Measurements from ENCODE around the gene DNAJB8.

Gene DNAJB8

DNA sequence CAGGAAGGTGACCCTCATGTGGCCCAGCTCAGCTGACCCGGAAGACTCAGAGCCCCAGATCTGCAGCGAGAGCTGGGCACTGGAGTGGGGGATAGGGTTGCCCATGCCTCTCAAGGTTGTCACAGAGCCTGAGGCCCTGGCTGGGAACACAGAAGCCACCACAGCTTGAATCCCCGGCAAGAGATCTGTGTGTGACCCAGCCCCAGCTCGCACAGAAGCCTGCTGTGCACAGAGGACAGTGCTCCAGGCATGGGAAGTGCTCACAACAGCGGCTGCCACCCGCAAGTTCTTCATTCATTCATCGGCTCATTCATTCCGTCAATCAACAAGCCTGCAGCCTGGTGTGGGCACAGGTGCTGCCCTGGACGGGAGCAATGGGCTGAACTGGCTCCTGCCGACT lies 36.4 kb downstream of the DNAJB8 start:
- TF ChIP-seq, protein P1, sequence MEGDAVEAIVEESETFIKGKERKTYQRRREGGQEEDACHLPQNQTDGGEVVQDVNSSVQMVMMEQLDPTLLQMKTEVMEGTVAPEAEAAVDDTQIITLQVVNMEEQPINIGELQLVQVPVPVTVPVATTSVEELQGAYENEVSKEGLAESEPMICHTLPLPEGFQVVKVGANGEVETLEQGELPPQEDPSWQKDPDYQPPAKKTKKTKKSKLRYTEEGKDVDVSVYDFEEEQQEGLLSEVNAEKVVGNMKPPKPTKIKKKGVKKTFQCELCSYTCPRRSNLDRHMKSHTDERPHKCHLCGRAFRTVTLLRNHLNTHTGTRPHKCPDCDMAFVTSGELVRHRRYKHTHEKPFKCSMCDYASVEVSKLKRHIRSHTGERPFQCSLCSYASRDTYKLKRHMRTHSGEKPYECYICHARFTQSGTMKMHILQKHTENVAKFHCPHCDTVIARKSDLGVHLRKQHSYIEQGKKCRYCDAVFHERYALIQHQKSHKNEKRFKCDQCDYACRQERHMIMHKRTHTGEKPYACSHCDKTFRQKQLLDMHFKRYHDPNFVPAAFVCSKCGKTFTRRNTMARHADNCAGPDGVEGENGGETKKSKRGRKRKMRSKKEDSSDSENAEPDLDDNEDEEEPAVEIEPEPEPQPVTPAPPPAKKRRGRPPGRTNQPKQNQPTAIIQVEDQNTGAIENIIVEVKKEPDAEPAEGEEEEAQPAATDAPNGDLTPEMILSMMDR (IDR thresholded peaks at IDR 0.05; ENCODE audit: low read depth, low read length) = no peak
- H3K4me3 ChIP-seq (ENCODE audit: low read depth, low read length) = no peak overlapping the region

- TF ChIP-seq, protein P1 (IDR thresholded peaks at IDR 0.05; ENCODE audit: low read depth, low read length) = no peak
- H3K4me3 ChIP-seq (ENCODE audit: low read depth, low read length) = no peak overlapping the region
These were observed 36.9 kb downstream of the DNAJB8 start for GRCh38 chr3:128429751-128430150.

DNA sequence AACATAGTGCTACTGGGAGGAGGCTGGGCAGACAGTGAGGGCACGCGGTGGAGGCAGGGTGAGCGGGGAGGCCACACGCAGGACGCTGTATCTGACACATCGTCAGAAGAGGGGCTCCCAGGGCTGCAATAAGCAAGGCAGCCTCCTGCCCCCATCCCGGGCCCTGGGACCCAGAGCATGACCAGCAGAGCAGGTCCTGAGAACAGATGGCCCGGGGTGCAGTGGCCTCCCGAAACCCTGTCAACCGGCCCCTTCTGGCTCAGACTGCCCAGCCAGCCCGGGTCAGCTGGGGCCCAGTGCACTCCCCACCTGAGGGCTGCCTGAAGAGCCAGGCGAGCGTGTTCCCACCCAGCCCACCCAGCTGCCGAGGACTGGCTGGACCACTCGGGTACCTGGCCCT lies 37.4 kb downstream of the DNAJB8 start:
- TF ChIP-seq, protein P1 (IDR thresholded peaks at IDR 0.05; ENCODE audit: low read depth, low read length) = no peak
- no peak overlapping the region for H3K4me3 ChIP-seq (ENCODE audit: low read depth, low read length)

DNA sequence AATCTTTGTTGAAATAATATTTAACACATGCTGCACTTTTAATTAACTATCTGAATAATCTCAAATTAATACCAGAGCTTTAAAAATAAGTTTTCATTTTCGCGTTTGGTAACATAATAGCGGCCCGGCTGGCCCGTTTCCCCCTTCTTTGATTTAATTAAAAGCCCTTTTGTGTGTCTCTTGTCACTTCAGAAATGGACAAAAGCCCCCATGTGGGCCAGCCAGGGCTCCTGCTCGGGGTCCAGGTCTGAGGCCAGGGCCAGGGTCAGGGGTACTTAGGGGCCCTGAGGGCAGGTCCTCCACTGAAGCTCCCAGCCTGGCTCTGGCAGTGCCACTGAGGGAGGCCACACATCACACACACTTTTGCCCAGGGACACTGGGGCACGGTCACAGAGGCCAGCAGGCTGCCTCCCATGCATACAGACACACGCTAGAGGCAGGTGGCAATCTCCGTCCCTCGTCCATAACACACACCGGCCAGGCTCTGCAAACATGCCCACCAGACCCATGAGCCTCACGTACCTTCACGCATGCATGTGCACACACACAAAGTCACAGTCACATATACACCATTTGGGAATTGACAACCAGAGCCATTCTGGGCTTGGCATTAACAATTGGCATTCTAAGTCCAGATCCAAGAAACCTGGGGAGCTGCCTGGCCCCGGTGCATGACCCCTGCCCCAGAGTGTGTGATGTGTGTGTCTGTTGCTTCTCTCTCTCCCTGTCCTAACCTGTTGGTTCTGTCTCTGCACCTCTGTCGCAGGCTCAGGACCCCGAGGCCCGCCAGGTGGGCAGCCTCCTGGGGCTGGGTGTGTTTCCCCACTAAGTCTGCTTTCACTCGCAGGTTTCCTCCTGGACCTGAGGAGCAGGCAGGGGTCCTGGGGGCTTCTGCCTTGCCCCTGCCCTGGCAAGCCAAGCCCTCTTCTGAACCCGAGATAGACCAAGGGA lies 38.5 kb downstream of the DNAJB8 start:
- H3K4me3 ChIP-seq (ENCODE audit: low read depth, low read length) = no peak overlapping the region
- TF ChIP-seq, protein P1 (IDR thresholded peaks at IDR 0.05; ENCODE audit: low read depth, low read length) = no peak

DNA sequence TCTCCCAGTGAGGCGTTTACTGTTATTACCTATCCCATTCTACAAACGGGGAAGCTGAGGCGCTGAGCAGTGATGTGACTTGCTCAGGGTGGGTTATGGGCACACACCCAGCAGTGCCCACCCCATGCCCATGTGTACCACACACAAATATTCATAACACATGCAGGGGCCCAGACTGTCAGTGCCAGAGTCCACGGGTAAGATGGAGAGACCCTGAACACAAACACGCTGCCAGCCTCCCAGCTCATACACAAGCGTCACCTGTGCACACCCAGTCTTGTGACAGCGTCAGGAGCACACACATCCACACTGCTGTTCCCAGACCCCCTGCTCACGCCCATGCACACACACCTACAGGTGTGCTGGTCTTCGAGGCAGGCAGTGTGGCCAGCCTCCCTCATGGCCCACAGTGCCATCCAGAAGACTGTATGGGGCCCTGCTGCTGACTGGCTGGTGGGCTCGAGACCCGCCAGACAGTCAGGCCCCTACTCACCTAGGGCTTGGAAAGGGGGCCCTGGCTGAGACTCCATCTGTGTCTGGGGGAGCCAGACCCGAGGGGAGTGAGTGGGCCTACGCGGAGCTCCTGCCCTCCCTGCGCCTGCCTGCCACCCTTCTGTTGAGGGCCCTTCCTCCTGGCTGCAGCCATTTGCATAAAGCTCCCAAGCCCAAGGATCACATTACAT lies 39.4 kb downstream of the DNAJB8 start:
- TF ChIP-seq, protein P1 (IDR thresholded peaks at IDR 0.05; ENCODE audit: low read depth, low read length) = no peak
- no peak overlapping the region for H3K4me3 ChIP-seq (ENCODE audit: low read depth, low read length)

DNA sequence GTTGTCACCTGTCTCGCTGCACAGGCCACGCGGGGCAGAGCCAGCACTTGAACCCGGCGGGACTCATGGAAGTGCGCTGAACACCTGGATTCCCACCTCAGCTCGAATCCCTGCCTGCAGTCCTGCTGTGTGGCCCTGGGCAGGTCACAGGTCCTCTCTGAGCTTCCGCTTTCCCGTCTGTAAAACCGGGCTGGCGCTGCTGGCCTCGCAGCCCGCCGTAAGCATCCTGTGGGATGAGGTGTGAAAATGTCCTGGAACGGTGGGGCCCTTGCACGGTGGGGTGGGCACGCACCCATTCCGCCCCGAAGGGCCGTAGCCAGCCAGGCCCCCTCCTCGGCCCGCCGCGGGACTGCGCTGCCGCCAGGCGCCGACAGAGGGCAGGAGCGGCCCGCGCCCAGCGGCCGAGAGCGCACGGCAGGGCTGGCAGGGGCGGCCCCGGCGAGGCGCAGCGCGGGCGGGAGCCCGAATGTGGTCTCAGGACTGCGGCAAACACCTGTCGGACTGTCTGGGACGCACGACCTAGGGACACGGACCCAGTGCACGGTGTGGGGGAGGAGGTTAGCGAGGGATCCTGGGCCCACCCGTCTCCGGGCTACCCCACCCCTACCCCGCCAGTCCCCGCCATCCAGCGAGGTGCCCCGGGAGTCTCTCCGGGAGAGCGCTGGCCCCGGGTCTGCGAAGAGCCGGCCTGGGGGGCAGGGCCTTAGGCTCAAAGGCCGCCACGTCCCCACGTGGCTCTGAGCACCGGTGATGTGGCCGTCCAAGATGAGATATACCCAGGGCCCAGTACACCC lies 40.4 kb downstream of the DNAJB8 start:
- no peak overlapping the region for H3K4me3 ChIP-seq (ENCODE audit: low read depth, low read length)
- TF ChIP-seq, protein P1 (IDR thresholded peaks at IDR 0.05; ENCODE audit: low read depth, low read length) = peak; percentile 72
